ENCODE measurements around the gene RABGGTA. TPM values are rescaled to one million over a fixed set of nuclear protein-coding genes. Genes with fewer than 3 reads are reported as not detected.
A peak's percentile ranks its signal among the peaks of the same experiment; 100 is the strongest.

RABGGTA gene
- polyA plus RNA-seq, 3 donors: 34.5 to 125 (median 35.4) TPM

DNA sequence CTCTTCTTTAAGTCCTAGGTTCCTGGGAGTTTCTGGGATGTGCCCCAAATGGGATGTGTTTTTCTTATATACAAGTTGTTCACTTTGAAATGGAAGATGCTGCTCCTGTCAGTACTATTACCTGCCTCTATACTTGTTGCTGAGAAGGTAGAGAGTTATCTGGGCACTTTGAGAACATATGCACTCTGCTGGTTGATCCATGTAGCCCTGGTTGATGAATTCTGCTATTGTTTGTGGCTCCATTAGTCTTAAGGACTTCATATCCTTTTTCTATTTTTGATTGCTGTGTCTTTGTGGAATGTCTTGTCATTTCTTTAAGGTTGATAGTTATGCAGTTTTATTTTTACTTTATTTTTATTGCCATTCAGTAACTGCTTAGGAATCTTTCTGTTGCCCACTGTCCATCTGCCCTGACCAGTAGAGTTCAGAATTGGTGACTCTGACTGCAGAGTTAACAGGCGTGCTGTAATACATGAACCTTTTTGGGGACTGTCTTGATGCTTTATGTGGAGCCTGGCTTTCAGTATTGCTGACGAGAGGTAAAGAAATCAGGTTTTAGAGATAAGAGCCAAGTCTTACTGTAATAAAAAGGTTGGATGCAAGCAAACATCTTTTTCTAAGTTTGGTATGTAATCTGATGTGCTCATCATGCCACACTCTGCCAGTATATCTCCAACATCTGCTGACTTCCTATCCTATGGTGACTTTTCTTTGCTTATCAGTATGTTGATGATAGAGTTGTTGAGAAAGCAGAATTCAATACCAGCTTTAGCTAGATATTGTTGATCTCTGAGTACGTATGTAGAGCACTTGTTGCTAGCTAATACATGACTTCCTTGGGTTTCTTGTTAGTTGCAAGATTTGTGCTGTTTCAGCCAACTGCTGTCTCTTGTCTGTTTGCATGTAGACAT lies 37.0 kb downstream of the RABGGTA start:
- no peaks in the 10 kb centered on the region for H3K27me3 ChIP-seq (ENCODE audit: control insufficient read depth in 2 of 2, insufficient read depth in 2 of 2, low read length in 2 of 2)
- intact Hi-C loops (cut with micrococcal nuclease): loop anchor here (5.0 to 10.0 kb wide), 4 partner anchors 37 to 208 kb away; partner anchors contain the start of genes TM9SF1 (in 2 of the 2), FITM1 (in 1 of the 2), LTB4R (in 1 of the 2) and LTB4R2 (in 1 of the 2)
- H2AFZ ChIP-seq (ENCODE audit: insufficient read depth, low read depth, low read length, poor library complexity, severe bottlenecking): no peak overlapping the region
- TF ChIP-seq, protein P1, sequence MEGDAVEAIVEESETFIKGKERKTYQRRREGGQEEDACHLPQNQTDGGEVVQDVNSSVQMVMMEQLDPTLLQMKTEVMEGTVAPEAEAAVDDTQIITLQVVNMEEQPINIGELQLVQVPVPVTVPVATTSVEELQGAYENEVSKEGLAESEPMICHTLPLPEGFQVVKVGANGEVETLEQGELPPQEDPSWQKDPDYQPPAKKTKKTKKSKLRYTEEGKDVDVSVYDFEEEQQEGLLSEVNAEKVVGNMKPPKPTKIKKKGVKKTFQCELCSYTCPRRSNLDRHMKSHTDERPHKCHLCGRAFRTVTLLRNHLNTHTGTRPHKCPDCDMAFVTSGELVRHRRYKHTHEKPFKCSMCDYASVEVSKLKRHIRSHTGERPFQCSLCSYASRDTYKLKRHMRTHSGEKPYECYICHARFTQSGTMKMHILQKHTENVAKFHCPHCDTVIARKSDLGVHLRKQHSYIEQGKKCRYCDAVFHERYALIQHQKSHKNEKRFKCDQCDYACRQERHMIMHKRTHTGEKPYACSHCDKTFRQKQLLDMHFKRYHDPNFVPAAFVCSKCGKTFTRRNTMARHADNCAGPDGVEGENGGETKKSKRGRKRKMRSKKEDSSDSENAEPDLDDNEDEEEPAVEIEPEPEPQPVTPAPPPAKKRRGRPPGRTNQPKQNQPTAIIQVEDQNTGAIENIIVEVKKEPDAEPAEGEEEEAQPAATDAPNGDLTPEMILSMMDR (IDR thresholded peaks at IDR 0.05): no peak
- peaks cover 47 to 51% of the 10 kb centered on the region in 2 donors for H3K36me3 Mint-ChIP-seq
- peaks cover 39 to 54% of the 10 kb centered on the region in 2 donors for H3K36me3 ChIP-seq (replicated peaks in 1 of 2; ENCODE audit: control insufficient read depth in 1 of 2, insufficient read depth in 2 of 2, low read length in 2 of 2)
- H3K27me3 Mint-ChIP-seq (ENCODE audit: low read depth in 3 of 3): no peaks in the 10 kb centered on the region
- peaks cover 75% of the 10 kb centered on the region for H3K79me2 ChIP-seq (ENCODE audit: insufficient read depth, low read length)
- peaks cover 57% of the 10 kb centered on the region for H3K4me1 Mint-ChIP-seq
- no peaks in the 10 kb centered on the region for H3K9me3 ChIP-seq (replicated peaks in 1 of 2; ENCODE audit: control insufficient read depth in 1 of 2, insufficient read depth in 1 of 2, low read length in 2 of 2)
- peaks cover 34 to 53% of the 10 kb centered on the region in 2 donors for H3K4me1 ChIP-seq (ENCODE audit: control insufficient read depth in 1 of 2, insufficient read depth in 2 of 2, low read length in 2 of 2)
- no peak overlapping the region for H3K9ac ChIP-seq (ENCODE audit: insufficient read depth, low read length, poor library complexity, severe bottlenecking)
- H3K4me3 ChIP-seq (replicated peaks in 1 of 3; ENCODE audit: low read depth in 2 of 3, low read length in 3 of 3): peak overlapping the region in 1 of 3 experiments; percentile 91
- H3K4me3 Mint-ChIP-seq: no peak overlapping the region
- H4K20me1 ChIP-seq (ENCODE audit: insufficient read depth, low read length): peaks cover 55% of the 10 kb centered on the region
- DNase-seq: no peak
- H3K27ac Mint-ChIP-seq: peak overlapping the region in 2 of 7 donors; percentile 92 to 98
- H3K9me3 Mint-ChIP-seq: no peaks in the 10 kb centered on the region
- 91% methylated on average over 1 of the region's 3 CpGs for WGBS (ENCODE audit: insufficient coverage)
- no peak overlapping the region for H3K27ac ChIP-seq (ENCODE audit: low read depth in 1 of 2, low read length in 2 of 2)
- H3K4me2 ChIP-seq (replicated peaks; ENCODE audit: extremely low read depth, low read length, poor library complexity, severe bottlenecking): peak overlapping the region; percentile 5

DNA sequence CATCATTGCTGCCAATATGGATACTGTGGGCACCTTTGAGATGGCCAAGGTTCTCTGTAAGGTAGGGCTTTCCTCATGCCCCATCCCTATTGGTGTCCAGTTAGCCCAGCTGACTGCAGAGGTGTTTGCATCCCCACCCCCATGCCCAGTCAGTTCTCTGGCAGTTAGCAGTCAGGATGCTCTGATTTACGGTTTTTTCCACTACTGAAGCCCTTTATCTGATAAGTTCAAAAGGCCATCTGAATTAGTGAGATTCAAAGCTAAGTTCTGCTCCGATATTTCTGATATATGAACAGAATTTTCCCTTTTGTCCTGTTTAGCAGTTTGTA lies 37.9 kb downstream of the RABGGTA start:
- peak overlapping the region; percentile 68 to 91 (median 77) for H3K4me3 ChIP-seq (replicated peaks in 1 of 3; ENCODE audit: low read depth in 2 of 3, low read length in 3 of 3)
- H3K9me3 ChIP-seq (replicated peaks in 1 of 2; ENCODE audit: control insufficient read depth in 1 of 2, insufficient read depth in 1 of 2, low read length in 2 of 2): no peaks in the 10 kb centered on the region
- H3K4me3 Mint-ChIP-seq: peak overlapping the region; percentile 93 to 98
- DNase-seq: no peak
- H3K36me3 ChIP-seq (replicated peaks in 1 of 2; ENCODE audit: control insufficient read depth in 1 of 2, insufficient read depth in 2 of 2, low read length in 2 of 2): peaks cover 30 to 45% of the 10 kb centered on the region in 2 donors
- no peaks in the 10 kb centered on the region for H3K27me3 Mint-ChIP-seq (ENCODE audit: low read depth in 3 of 3)
- intact Hi-C loops (cut with micrococcal nuclease): loop anchor here (1.0 to 10.0 kb wide), 5 partner anchors 8 to 209 kb away; partner anchors contain the start of genes TM9SF1 (in 2 of the 2), FITM1 (in 1 of the 2), LTB4R (in 1 of the 2) and LTB4R2 (in 1 of the 2)
- H3K9ac ChIP-seq (ENCODE audit: insufficient read depth, low read length, poor library complexity, severe bottlenecking): peak overlapping the region; percentile 70
- H2AFZ ChIP-seq (ENCODE audit: insufficient read depth, low read depth, low read length, poor library complexity, severe bottlenecking): peak overlapping the region; percentile 90
- no peaks in the 10 kb centered on the region for H3K27me3 ChIP-seq (ENCODE audit: control insufficient read depth in 2 of 2, insufficient read depth in 2 of 2, low read length in 2 of 2)
- H3K4me1 ChIP-seq (ENCODE audit: control insufficient read depth in 1 of 2, insufficient read depth in 2 of 2, low read length in 2 of 2): peaks cover 26 to 45% of the 10 kb centered on the region in 2 donors
- peaks cover 51% of the 10 kb centered on the region for H4K20me1 ChIP-seq (ENCODE audit: insufficient read depth, low read length)
- H3K4me2 ChIP-seq (replicated peaks; ENCODE audit: extremely low read depth, low read length, poor library complexity, severe bottlenecking): peak overlapping the region; percentile 81
- peaks cover 51% of the 10 kb centered on the region for H3K4me1 Mint-ChIP-seq
- H3K27ac Mint-ChIP-seq: peak overlapping the region; percentile 92 to 98 (median 97)
- TF ChIP-seq, protein P1 (IDR thresholded peaks at IDR 0.05): no peak
- no peaks in the 10 kb centered on the region for H3K9me3 Mint-ChIP-seq
- peaks cover 41 to 43% of the 10 kb centered on the region in 2 donors for H3K36me3 Mint-ChIP-seq
- H3K27ac ChIP-seq (ENCODE audit: low read depth in 1 of 2, low read length in 2 of 2): peak overlapping the region; percentile 88 to 91
- peaks cover 75% of the 10 kb centered on the region for H3K79me2 ChIP-seq (ENCODE audit: insufficient read depth, low read length)
- WGBS (ENCODE audit: insufficient coverage): no CpG with 5 or more reads among the region's 2 CpGs
